ENCODE measurements around the gene TGFBR1. TPM values are rescaled to one million over a fixed set of nuclear protein-coding genes. Genes with fewer than 3 reads are reported as not detected.

Gene TGFBR1
- total RNA-seq, 4 donors from 2014 or later: 17.6 to 24.1 (median 22.8) TPM

- in situ Hi-C loops (cut with MboI; ENCODE audit: low pct_ligation_motif_present in 1 of 4, low pct_unique_long_range_greater_than_20kb in 1 of 4, low sequenced_read_pairs in 3 of 4): loop anchor here in 2 of 4 donors (25.0 kb wide), 1 partner anchor 265 kb away; no protein-coding TSS in a partner anchor
- no peak overlapping the region for H3K27ac ChIP-seq
- DNase-seq: no peak
These were observed 22.6 kb downstream of the TGFBR1 start for GRCh38 chr9:99127356-99128132.

GRCh38 chr9:99128133-99128406, 23.2 kb downstream of the TGFBR1 start:
- TF ChIP-seq POLR2AphosphoS5 (IDR thresholded peaks at IDR 0.05): no peak
- no peak for TF ChIP-seq POLR2A (IDR thresholded peaks at IDR 0.05)
- no peak for TF ChIP-seq CTCF (IDR thresholded peaks at IDR 0.05)
- no peak for TF ChIP-seq EP300 (IDR thresholded peaks at IDR 0.05; ENCODE audit: low read depth)
- peaks cover 0 to 13% (median 5%) of the 10 kb centered on the region in 4 donors for H3K4me1 ChIP-seq
- intact Hi-C loops (cut with DNase I; ENCODE audit: low total_unique reads): no loop called here
- H3K36me3 ChIP-seq: no peaks in the 10 kb centered on the region
- H3K9me3 ChIP-seq: no peaks in the 10 kb centered on the region
- no peak overlapping the region for H3K4me3 ChIP-seq
- no peaks in the 10 kb centered on the region for H3K27me3 ChIP-seq
- no peak overlapping the region for H3K27ac ChIP-seq
- DNase-seq: no peak
- 88 to 100% methylated on average over 1 of the region's 1 CpG for WGBS, 2 donors (ENCODE audit: low coverage in 1 of 2)
- in situ Hi-C loops (cut with MboI; ENCODE audit: low pct_ligation_motif_present in 1 of 4, low pct_unique_long_range_greater_than_20kb in 1 of 4, low sequenced_read_pairs in 3 of 4): loop anchor here in 2 of 4 donors (25.0 kb wide), 1 partner anchor 266 kb away; no protein-coding TSS in a partner anchor

More at GRCh38 chr9:99127356-99128132, 22.6 kb downstream of the TGFBR1 start:
- no peaks in the 10 kb centered on the region for H3K27me3 ChIP-seq
- no peaks in the 10 kb centered on the region for H3K9me3 ChIP-seq
- no peak overlapping the region for H3K4me3 ChIP-seq
- no peaks in the 10 kb centered on the region for H3K36me3 ChIP-seq
- 90 to 100% methylated on average over 2 to 3 of the region's 3 CpGs for WGBS, 2 donors (ENCODE audit: low coverage in 1 of 2)
- H3K4me1 ChIP-seq: peaks cover 0 to 18% (median 6%) of the 10 kb centered on the region in 4 donors
- TF ChIP-seq EP300 (IDR thresholded peaks at IDR 0.05; ENCODE audit: low read depth): no peak
- TF ChIP-seq POLR2A (IDR thresholded peaks at IDR 0.05): no peak
- TF ChIP-seq POLR2AphosphoS5 (IDR thresholded peaks at IDR 0.05): no peak
- TF ChIP-seq CTCF (IDR thresholded peaks at IDR 0.05): no peak
- intact Hi-C loops (cut with DNase I; ENCODE audit: low total_unique reads): no loop called here

- no peak for DNase-seq
- Histone ChIP-seq H3K4me1 (peaks cover 0 to 12% (median 5%) of the 10 kb centered on the region in 4 donors), H3K4me3 (no peak overlapping the region), H3K27me3 (no peaks in the 10 kb centered on the region), H3K9me3 (no peaks in the 10 kb centered on the region), H3K36me3 (no peaks in the 10 kb centered on the region), H3K27ac (no peak overlapping the region)
- TF ChIP-seq EP300 (IDR thresholded peaks at IDR 0.05; ENCODE audit: low read depth): no peak
- TF ChIP-seq POLR2AphosphoS5 (IDR thresholded peaks at IDR 0.05): no peak
- no peak for TF ChIP-seq CTCF (IDR thresholded peaks at IDR 0.05)
- no peak for TF ChIP-seq POLR2A (IDR thresholded peaks at IDR 0.05)
- intact Hi-C loops (cut with DNase I; ENCODE audit: low total_unique reads) (no loop called here), in situ Hi-C loops (cut with MboI; ENCODE audit: low pct_ligation_motif_present in 1 of 4, low pct_unique_long_range_greater_than_20kb in 1 of 4, low sequenced_read_pairs in 3 of 4) (loop anchor here in 2 of 4 donors (25.0 kb wide), 1 partner anchor 267 kb away; no protein-coding TSS in a partner anchor)
- WGBS, 2 donors (ENCODE audit: low coverage in 1 of 2): 56 to 100% methylated on average over 1 of the region's 1 CpG
These were observed 24.2 kb downstream of the TGFBR1 start for GRCh38 chr9:99129091-99129490.

- DNase-seq: no peak
- Histone ChIP-seq H3K36me3 (no peaks in the 10 kb centered on the region), H3K9me3 (no peaks in the 10 kb centered on the region), H3K4me3 (no peak overlapping the region), H3K4me1 (peaks cover 0 to 20% (median 5%) of the 10 kb centered on the region in 4 donors), H3K27me3 (no peaks in the 10 kb centered on the region), H3K27ac (no peak overlapping the region)
- intact Hi-C loops (cut with DNase I; ENCODE audit: low total_unique reads) (loop anchor here (10.0 kb wide), 1 partner anchor 125 kb away; no protein-coding TSS in a partner anchor), in situ Hi-C loops (cut with MboI; ENCODE audit: low pct_ligation_motif_present in 1 of 4, low pct_unique_long_range_greater_than_20kb in 1 of 4, low sequenced_read_pairs in 3 of 4) (loop anchor here in 3 of 4 donors (10.0 to 25.0 kb wide), 4 partner anchors 125 to 275 kb away; no protein-coding TSS in a partner anchor)
- TF ChIP-seq CTCF (IDR thresholded peaks at IDR 0.05) (no peak), EP300 (IDR thresholded peaks at IDR 0.05; ENCODE audit: low read depth) (no peak), POLR2AphosphoS5 (IDR thresholded peaks at IDR 0.05) (no peak), POLR2A (IDR thresholded peaks at IDR 0.05) (no peak)
- 78 to 86% methylated on average over 3 of the region's 3 CpGs for WGBS, 2 donors (ENCODE audit: low coverage in 1 of 2)
These were observed 25.2 kb downstream of the TGFBR1 start for GRCh38 chr9:99130069-99130468.
